IgD-negative memory B cell (primary cell): ENCODE data around the gene NCKAP5. TPM values are rescaled to one million over a fixed set of nuclear protein-coding genes. Genes with fewer than 3 reads are reported as not detected.

Experiments
- H3K27ac Mint-ChIP-seq, 3 donors: one replicate each; pipeline ENCODE4 v1.8.0; 2020 to 2022; ENCODE audit warnings: mild to moderate bottlenecking in 3 of 3, mixed read lengths in 3 of 3, moderate library complexity in 1 of 3
- H3K27me3 Mint-ChIP-seq: one replicate; pipeline ENCODE4 v1.8.0; 2021; ENCODE audit warnings: mixed read lengths
- H3K36me3 Mint-ChIP-seq: one replicate; pipeline ENCODE4 v1.8.0; 2020; ENCODE audit warnings: mild to moderate bottlenecking, mixed read lengths
- H3K4me1 Mint-ChIP-seq, 3 donors: one replicate each; pipeline ENCODE4 v1.8.0; 2020 to 2022; ENCODE audit warnings: mixed read lengths in 3 of 3, mild to moderate bottlenecking in 1 of 3
- H3K4me3 Mint-ChIP-seq, 4 donors: one replicate each; pipeline ENCODE4 v1.8.0; 2020 to 2022; ENCODE audit warnings: mild to moderate bottlenecking in 4 of 4, mixed read lengths in 4 of 4, moderate library complexity in 3 of 4
- H3K9me3 Mint-ChIP-seq, 3 donors: one replicate each; pipeline ENCODE4 v1.8.0; 2020 to 2021; ENCODE audit warnings: mixed read lengths in 3 of 3, mild to moderate bottlenecking in 1 of 3
- polyA plus RNA-seq: library from polyadenylated mRNA; unstranded; fragments of 300-500 nt; fragmentation: Illumina TruSeq; gene quantifications from one replicate; pipeline ENCODE4 v1.2.3, GENCODE V29; 2021

Gene NCKAP5
- polyA plus RNA-seq, 1 donor from 2014 or later: not detected

GRCh38 chr2:133171393-133172004, 396.8 kb downstream of the NCKAP5 start:
- Mint-ChIP-seq H3K4me1 (no peaks in the 10 kb centered on the region), H3K4me3 (no peak overlapping the region), H3K27ac (no peak overlapping the region), H3K9me3 (peaks cover 0 to 3% (median 0%) of the 10 kb centered on the region in 3 donors), H3K27me3 (no peaks in the 10 kb centered on the region), H3K36me3 (no peaks in the 10 kb centered on the region)

- Mint-ChIP-seq H3K36me3 (no peaks in the 10 kb centered on the region), H3K27me3 (no peaks in the 10 kb centered on the region), H3K9me3 (peaks cover 0 to 3% (median 0%) of the 10 kb centered on the region in 3 donors), H3K4me1 (no peaks in the 10 kb centered on the region), H3K27ac (no peak overlapping the region), H3K4me3 (no peak overlapping the region)
Measured at GRCh38 chr2:133169274-133169912, 398.9 kb downstream of the NCKAP5 start.

DNA sequence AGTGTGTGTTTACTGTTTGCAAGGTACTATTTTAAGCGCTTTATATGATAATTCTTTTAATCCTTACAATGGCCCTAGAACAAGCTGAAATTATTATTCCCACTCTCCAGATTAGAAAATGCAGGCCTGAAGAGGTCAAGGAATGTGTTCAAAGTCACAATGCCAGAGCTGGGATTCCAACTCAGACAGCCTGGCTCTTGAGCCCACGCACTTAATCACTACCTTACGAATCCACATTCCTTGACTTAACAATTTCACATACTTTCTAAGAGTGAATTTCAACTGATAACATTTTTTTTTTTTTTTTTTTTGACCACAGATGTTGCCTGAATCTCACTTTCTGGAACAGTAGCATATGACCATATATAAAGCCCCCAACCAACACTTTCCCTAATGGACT, 400.3 kb downstream of the NCKAP5 start:
- Mint-ChIP-seq H3K9me3 (peaks cover 0 to 3% (median 0%) of the 10 kb centered on the region in 3 donors), H3K36me3 (no peaks in the 10 kb centered on the region), H3K27me3 (no peaks in the 10 kb centered on the region), H3K27ac (no peak overlapping the region), H3K4me1 (no peaks in the 10 kb centered on the region), H3K4me3 (no peak overlapping the region)

DNA sequence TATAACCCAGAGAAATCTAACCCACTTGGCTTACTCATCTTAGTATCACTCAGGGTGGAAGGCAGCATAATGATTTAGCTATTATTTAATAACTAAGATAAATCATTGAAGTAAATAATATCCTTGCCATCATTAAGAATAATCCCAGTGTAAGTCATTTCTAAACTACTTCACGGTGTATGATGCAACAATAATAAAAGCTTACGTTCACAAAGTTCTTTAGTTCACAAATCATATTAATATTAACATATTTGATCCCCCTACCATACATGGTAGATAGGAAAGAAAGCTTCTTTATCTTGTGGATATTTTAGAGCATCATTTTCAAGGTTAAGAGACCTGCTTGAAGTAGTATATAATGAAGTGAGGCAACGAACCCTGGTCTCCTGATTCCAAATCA, 401.0 kb downstream of the NCKAP5 start:
- H3K27ac Mint-ChIP-seq: no peak overlapping the region
- H3K4me3 Mint-ChIP-seq: no peak overlapping the region
- H3K9me3 Mint-ChIP-seq: peaks cover 0 to 3% (median 0%) of the 10 kb centered on the region in 3 donors
- no peaks in the 10 kb centered on the region for H3K4me1 Mint-ChIP-seq
- H3K36me3 Mint-ChIP-seq: no peaks in the 10 kb centered on the region
- H3K27me3 Mint-ChIP-seq: no peaks in the 10 kb centered on the region

DNA sequence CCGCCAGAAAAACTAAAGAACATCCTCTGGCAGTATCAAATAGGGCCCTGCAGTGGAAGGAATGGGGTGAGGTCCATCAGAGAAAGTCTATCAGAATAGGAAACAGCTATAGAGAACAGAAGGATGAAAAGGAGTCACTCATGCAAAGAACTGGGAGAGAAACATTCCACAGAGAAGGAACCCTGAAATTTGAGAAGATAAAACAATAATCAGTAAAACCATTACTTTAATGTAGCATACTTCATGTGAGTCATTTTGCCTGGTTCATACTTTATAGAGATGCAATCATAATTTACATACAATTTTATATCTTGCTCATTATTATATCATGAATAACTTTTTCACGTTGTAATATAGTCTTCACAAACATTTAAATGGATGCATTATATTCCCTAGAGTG, 402.2 kb downstream of the NCKAP5 start:
- no peak overlapping the region for H3K4me3 Mint-ChIP-seq
- H3K27ac Mint-ChIP-seq: no peak overlapping the region
- H3K27me3 Mint-ChIP-seq: no peaks in the 10 kb centered on the region
- H3K36me3 Mint-ChIP-seq: no peaks in the 10 kb centered on the region
- peaks cover 0 to 3% (median 0%) of the 10 kb centered on the region in 3 donors for H3K9me3 Mint-ChIP-seq
- no peaks in the 10 kb centered on the region for H3K4me1 Mint-ChIP-seq

DNA sequence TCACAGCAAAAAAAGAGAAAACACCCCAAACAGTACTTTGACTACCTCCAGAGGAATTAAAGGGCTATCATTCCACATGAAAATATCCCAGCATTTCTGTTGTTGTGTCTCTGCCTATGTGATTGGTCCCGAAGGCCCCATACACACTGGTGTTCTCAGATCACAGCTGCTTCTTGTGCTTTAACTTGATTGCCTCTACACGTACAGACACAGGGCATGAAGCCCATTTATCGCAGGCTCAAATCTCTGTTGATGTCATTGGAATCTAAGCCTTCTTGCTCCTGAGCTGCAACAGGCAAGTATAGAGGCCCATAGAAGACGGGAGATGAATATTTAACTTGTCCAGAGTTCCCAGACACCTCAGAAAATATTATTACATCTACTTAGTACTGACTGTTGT, 405.2 kb downstream of the NCKAP5 start:
- Mint-ChIP-seq H3K4me1 (no peaks in the 10 kb centered on the region), H3K36me3 (no peaks in the 10 kb centered on the region), H3K4me3 (no peak overlapping the region), H3K9me3 (no peaks in the 10 kb centered on the region), H3K27ac (no peak overlapping the region), H3K27me3 (no peaks in the 10 kb centered on the region)

- Mint-ChIP-seq H3K27me3 (no peaks in the 10 kb centered on the region), H3K36me3 (no peaks in the 10 kb centered on the region), H3K9me3 (no peaks in the 10 kb centered on the region), H3K4me1 (no peaks in the 10 kb centered on the region), H3K4me3 (no peak overlapping the region), H3K27ac (no peak overlapping the region)
Measured at GRCh38 chr2:133158442-133158841, 409.8 kb downstream of the NCKAP5 start.

DNA sequence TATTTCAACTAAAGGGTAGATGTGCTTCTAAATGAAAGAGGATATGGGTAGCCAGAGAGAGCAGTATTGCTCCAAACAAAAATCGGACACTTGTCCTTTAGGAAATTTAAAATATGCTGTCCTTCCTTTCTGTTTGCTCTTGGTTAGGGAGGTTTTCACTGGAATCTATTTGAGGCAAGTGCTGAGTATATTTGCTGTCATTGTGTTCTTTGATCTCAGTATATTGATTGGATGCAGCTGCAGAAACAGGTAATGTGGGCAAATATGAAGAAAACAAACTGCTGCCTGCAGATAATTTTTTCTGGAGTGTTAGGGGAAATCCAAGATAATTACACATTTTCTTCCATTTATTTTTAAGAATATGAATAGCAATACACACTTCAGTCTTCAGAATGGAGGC, 410.2 kb downstream of the NCKAP5 start:
- Mint-ChIP-seq H3K4me3 (no peak overlapping the region), H3K27ac (no peak overlapping the region), H3K9me3 (no peaks in the 10 kb centered on the region), H3K4me1 (no peaks in the 10 kb centered on the region), H3K27me3 (no peaks in the 10 kb centered on the region), H3K36me3 (no peaks in the 10 kb centered on the region)

GRCh38 chr2:133157141-133157540, 411.1 kb downstream of the NCKAP5 start:
- Mint-ChIP-seq H3K36me3 (no peaks in the 10 kb centered on the region), H3K4me1 (no peaks in the 10 kb centered on the region), H3K27me3 (no peaks in the 10 kb centered on the region), H3K27ac (no peak overlapping the region), H3K9me3 (no peaks in the 10 kb centered on the region), H3K4me3 (no peak overlapping the region)

GRCh38 chr2:133152801-133153200, 415.5 kb downstream of the NCKAP5 start:
- Mint-ChIP-seq H3K27ac (no peak overlapping the region), H3K36me3 (peaks cover 1% of the 10 kb centered on the region), H3K4me3 (no peak overlapping the region), H3K27me3 (no peaks in the 10 kb centered on the region), H3K4me1 (no peaks in the 10 kb centered on the region), H3K9me3 (no peaks in the 10 kb centered on the region)

DNA sequence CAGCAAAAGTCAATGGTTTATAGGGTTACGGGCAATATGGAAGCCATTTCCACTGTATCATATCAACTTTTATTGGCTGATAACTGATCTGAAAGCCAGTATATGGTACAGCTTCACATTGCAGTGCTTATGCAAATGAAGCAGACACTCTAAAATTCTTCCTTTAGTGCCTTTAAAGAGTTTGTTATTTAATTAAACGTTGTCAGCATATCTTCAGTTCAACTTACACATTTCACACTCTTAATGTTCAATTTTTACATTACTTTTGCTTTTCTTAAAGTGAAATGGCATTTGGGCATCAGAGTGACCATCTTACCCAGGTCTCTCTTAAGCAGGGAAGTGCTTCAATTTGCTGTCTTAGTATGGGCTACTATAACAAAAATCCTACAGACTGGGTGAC, 420.1 kb downstream of the NCKAP5 start:
- Mint-ChIP-seq H3K4me3 (no peak overlapping the region), H3K4me1 (no peaks in the 10 kb centered on the region), H3K27ac (no peak overlapping the region)

GRCh38 chr2:133146893-133147292, 421.4 kb downstream of the NCKAP5 start:
- Mint-ChIP-seq H3K27me3 (no peaks in the 10 kb centered on the region), H3K9me3 (peaks cover 0 to 2% (median 0%) of the 10 kb centered on the region in 3 donors), H3K4me1 (no peaks in the 10 kb centered on the region), H3K27ac (no peak overlapping the region), H3K4me3 (no peak overlapping the region), H3K36me3 (peaks cover 1% of the 10 kb centered on the region)

More for the DNA sequence above, 420.1 kb downstream of the NCKAP5 start:
- Mint-ChIP-seq H3K27me3 (no peaks in the 10 kb centered on the region), H3K36me3 (peaks cover 1% of the 10 kb centered on the region), H3K9me3 (peaks cover 0 to 2% (median 0%) of the 10 kb centered on the region in 3 donors)

- Mint-ChIP-seq H3K36me3 (no peaks in the 10 kb centered on the region), H3K27ac (no peak overlapping the region), H3K9me3 (peaks cover 0 to 2% (median 0%) of the 10 kb centered on the region in 3 donors), H3K4me1 (peaks cover 0 to 1% (median 0%) of the 10 kb centered on the region in 3 donors), H3K27me3 (no peaks in the 10 kb centered on the region), H3K4me3 (no peak overlapping the region)
Measured at GRCh38 chr2:133143645-133144044, 424.6 kb downstream of the NCKAP5 start.

DNA sequence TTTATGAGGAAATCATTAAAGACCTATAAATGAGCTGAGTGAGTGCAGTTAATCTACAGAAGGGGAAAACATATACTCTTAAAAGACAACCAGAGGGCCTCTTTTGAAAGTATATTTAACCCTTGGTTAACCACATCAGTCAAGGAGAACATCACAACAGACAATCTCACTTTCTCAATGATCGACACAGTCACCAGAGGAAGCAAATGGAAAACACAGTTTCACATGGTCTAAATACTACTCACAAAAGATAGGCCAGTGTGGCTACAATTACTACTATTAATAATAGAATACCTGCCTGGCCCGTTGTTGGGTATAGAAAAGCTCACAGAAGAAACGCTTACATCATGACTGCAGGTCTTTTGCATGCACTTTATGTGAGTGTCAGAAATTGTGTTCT, 426.2 kb downstream of the NCKAP5 start:
- peaks cover 0 to 1% (median 0%) of the 10 kb centered on the region in 3 donors for H3K4me1 Mint-ChIP-seq
- no peak overlapping the region for H3K27ac Mint-ChIP-seq
- H3K9me3 Mint-ChIP-seq: peaks cover 0 to 2% (median 0%) of the 10 kb centered on the region in 3 donors
- no peaks in the 10 kb centered on the region for H3K36me3 Mint-ChIP-seq
- H3K4me3 Mint-ChIP-seq: no peak overlapping the region
- H3K27me3 Mint-ChIP-seq: no peaks in the 10 kb centered on the region

- no peaks in the 10 kb centered on the region for H3K27me3 Mint-ChIP-seq
- peaks cover 0 to 1% (median 0%) of the 10 kb centered on the region in 3 donors for H3K4me1 Mint-ChIP-seq
- H3K9me3 Mint-ChIP-seq: no peaks in the 10 kb centered on the region
- no peaks in the 10 kb centered on the region for H3K36me3 Mint-ChIP-seq
- H3K27ac Mint-ChIP-seq: no peak overlapping the region
- H3K4me3 Mint-ChIP-seq: no peak overlapping the region
Measured at GRCh38 chr2:133140620-133141019, 427.6 kb downstream of the NCKAP5 start.
